ENCODE data around the gene KLF1.

Gene KLF1

GRCh38 chr19:12865746-12866415 lies 21.1 kb downstream of the KLF1 start:
- no peak overlapping the region for H2BK120ac ChIP-seq (ENCODE audit: low read depth, low read length)
- H3K14ac ChIP-seq (ENCODE audit: low read length in 2 of 2): no peak overlapping the region
- no peak overlapping the region for H2AK5ac ChIP-seq (ENCODE audit: low read length, severe bottlenecking)
- DNase-seq: no peak
- no peak overlapping the region for H2BK15ac ChIP-seq (ENCODE audit: low read depth, poor library complexity, severe bottlenecking)
- 80% methylated on average over 19 of the region's 19 CpGs for WGBS
- H3K9me3 ChIP-seq (ENCODE audit: control insufficient read depth, low read length): no peaks in the 10 kb centered on the region
- no peak overlapping the region for H3K23ac ChIP-seq (ENCODE audit: low read length in 2 of 2)
- H2BK12ac ChIP-seq (ENCODE audit: low read length in 2 of 2): no peak overlapping the region
- no peak overlapping the region for H3K4me2 ChIP-seq (ENCODE audit: low read length, poor library complexity, severe bottlenecking)
- no peak overlapping the region for H3K9ac ChIP-seq (ENCODE audit: low read length)
- H3K27me3 ChIP-seq (ENCODE audit: control insufficient read depth in 1 of 2, insufficient read depth in 1 of 2, low read length in 2 of 2): peaks cover 4 to 10% of the 10 kb centered on the region in 2 experiments
- H4K8ac ChIP-seq (ENCODE audit: low read length): no peak overlapping the region
- peak overlapping the region; percentile 67 for H4K91ac ChIP-seq (ENCODE audit: low read length)
- no peak overlapping the region for H3K4ac ChIP-seq (ENCODE audit: low read depth in 1 of 2, low read length in 2 of 2)
- H3K4me3 ChIP-seq (ENCODE audit: insufficient read depth in 1 of 2, low read depth in 1 of 2, low read length in 2 of 2): no peak overlapping the region
- H3K4me1 ChIP-seq (ENCODE audit: control insufficient read depth, insufficient read depth, low read depth, low read length): peaks cover 7% of the 10 kb centered on the region
- H3K36me3 ChIP-seq (ENCODE audit: control insufficient read depth in 1 of 2, insufficient read depth in 2 of 2, low read depth in 1 of 2, low read length in 2 of 2): no peaks in the 10 kb centered on the region
- H2AFZ ChIP-seq (ENCODE audit: low read depth, low read length): no peak overlapping the region
- no peak overlapping the region for H3K27ac ChIP-seq (ENCODE audit: low read length, poor library complexity, severe bottlenecking)
- no peaks in the 10 kb centered on the region for H3K79me1 ChIP-seq (replicated peaks; ENCODE audit: low read length, poor library complexity, severe bottlenecking)
- H2BK5ac ChIP-seq (ENCODE audit: low read depth, low read length, poor library complexity, severe bottlenecking): no peak overlapping the region
- no peak overlapping the region for H3K18ac ChIP-seq (ENCODE audit: low read depth in 1 of 2, low read length in 2 of 2)

DNA sequence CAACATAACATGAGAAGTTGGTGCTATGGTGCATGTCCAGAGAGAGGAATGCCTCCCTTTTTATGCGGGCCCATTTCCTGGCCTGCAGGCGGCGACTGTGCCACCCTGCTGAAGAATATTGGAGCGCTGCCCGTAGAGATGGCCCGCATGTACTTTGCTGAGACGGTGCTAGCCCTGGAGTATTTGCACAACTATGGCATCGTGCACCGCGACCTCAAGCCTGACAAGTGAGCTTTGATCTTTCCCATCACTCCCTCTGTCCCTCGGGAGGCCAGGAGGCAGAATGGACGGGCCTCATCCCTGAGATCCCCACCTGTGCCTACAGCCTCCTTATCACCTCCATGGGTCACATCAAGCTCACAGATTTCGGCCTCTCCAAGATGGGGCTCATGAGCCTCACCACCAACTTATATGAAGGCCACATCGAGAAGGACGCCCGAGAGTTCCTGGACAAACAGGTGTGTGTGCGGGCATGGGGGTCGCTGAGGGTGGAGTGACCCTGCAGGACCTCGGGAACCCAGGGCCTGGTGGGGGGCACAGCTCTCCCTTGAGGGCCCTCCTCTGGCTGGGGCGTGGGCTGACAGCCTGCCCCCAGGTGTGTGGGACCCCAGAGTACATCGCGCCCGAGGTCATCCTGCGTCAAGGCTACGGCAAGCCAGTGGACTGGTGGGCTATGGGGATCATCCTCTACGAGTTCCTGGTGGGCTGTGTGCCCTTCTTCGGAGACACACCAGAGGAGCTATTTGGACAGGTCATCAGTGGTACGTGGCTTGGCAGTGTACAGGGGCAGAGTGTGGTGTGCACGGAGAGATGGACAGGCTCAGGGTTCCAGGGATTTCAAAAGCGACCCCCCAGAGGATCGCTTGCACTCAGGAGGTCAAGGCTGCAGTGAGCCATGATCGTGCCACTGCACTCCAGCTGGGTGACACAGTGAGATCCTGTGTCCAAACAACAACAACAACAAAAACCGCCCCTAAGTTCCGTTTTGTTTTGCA lies 22.0 kb downstream of the KLF1 start:
- H3K27ac ChIP-seq (ENCODE audit: low read length, poor library complexity, severe bottlenecking): no peak overlapping the region
- H3K18ac ChIP-seq (ENCODE audit: low read depth in 1 of 2, low read length in 2 of 2): no peak overlapping the region
- H3K9ac ChIP-seq (ENCODE audit: low read length): no peak overlapping the region
- no peak overlapping the region for H3K4ac ChIP-seq (ENCODE audit: low read depth in 1 of 2, low read length in 2 of 2)
- no peak overlapping the region for H2BK5ac ChIP-seq (ENCODE audit: low read depth, low read length, poor library complexity, severe bottlenecking)
- no peak overlapping the region for H3K14ac ChIP-seq (ENCODE audit: low read length in 2 of 2)
- H2BK120ac ChIP-seq (ENCODE audit: low read depth, low read length): no peak overlapping the region
- no peaks in the 10 kb centered on the region for H3K79me1 ChIP-seq (replicated peaks; ENCODE audit: low read length, poor library complexity, severe bottlenecking)
- H4K8ac ChIP-seq (ENCODE audit: low read length): no peak overlapping the region
- no peak overlapping the region for H3K4me3 ChIP-seq (ENCODE audit: insufficient read depth in 1 of 2, low read depth in 1 of 2, low read length in 2 of 2)
- no peak overlapping the region for H3K4me2 ChIP-seq (ENCODE audit: low read length, poor library complexity, severe bottlenecking)
- no peak overlapping the region for H2AK5ac ChIP-seq (ENCODE audit: low read length, severe bottlenecking)
- H2BK12ac ChIP-seq (ENCODE audit: low read length in 2 of 2): no peak overlapping the region
- 92% methylated on average over 33 of the region's 34 CpGs for WGBS
- H2AFZ ChIP-seq (ENCODE audit: low read depth, low read length): no peak overlapping the region
- no peaks in the 10 kb centered on the region for H3K9me3 ChIP-seq (ENCODE audit: control insufficient read depth, low read length)
- peak overlapping the region; percentile 13 for H2BK15ac ChIP-seq (ENCODE audit: low read depth, poor library complexity, severe bottlenecking)
- DNase-seq: no peak
- peaks cover 7% of the 10 kb centered on the region for H3K4me1 ChIP-seq (ENCODE audit: control insufficient read depth, insufficient read depth, low read depth, low read length)
- no peaks in the 10 kb centered on the region for H3K36me3 ChIP-seq (ENCODE audit: control insufficient read depth in 1 of 2, insufficient read depth in 2 of 2, low read depth in 1 of 2, low read length in 2 of 2)
- H4K91ac ChIP-seq (ENCODE audit: low read length): no peak overlapping the region
- H3K23ac ChIP-seq (ENCODE audit: low read length in 2 of 2): no peak overlapping the region
- H3K27me3 ChIP-seq (ENCODE audit: control insufficient read depth in 1 of 2, insufficient read depth in 1 of 2, low read length in 2 of 2): peaks cover 4 to 10% of the 10 kb centered on the region in 2 experiments

- Histone ChIP-seq H4K91ac (ENCODE audit: low read length) (no peak overlapping the region), H3K27ac (ENCODE audit: low read length, poor library complexity, severe bottlenecking) (no peak overlapping the region), H3K4ac (ENCODE audit: low read depth in 1 of 2, low read length in 2 of 2) (no peak overlapping the region), H3K9me3 (ENCODE audit: control insufficient read depth, low read length) (no peaks in the 10 kb centered on the region), H2BK12ac (ENCODE audit: low read length in 2 of 2) (no peak overlapping the region), H3K4me3 (ENCODE audit: insufficient read depth in 1 of 2, low read depth in 1 of 2, low read length in 2 of 2) (no peak overlapping the region), H3K14ac (ENCODE audit: low read length in 2 of 2) (no peak overlapping the region), H2AK5ac (ENCODE audit: low read length, severe bottlenecking) (no peak overlapping the region), H2BK5ac (ENCODE audit: low read depth, low read length, poor library complexity, severe bottlenecking) (no peak overlapping the region), H2BK120ac (ENCODE audit: low read depth, low read length) (no peak overlapping the region), H4K8ac (ENCODE audit: low read length) (no peak overlapping the region), H3K79me1 (replicated peaks; ENCODE audit: low read length, poor library complexity, severe bottlenecking) (no peaks in the 10 kb centered on the region), H3K27me3 (ENCODE audit: control insufficient read depth in 1 of 2, insufficient read depth in 1 of 2, low read length in 2 of 2) (peaks cover 4 to 10% of the 10 kb centered on the region in 2 experiments), H3K18ac (ENCODE audit: low read depth in 1 of 2, low read length in 2 of 2) (no peak overlapping the region), H2AFZ (ENCODE audit: low read depth, low read length) (no peak overlapping the region), H3K36me3 (ENCODE audit: control insufficient read depth in 1 of 2, insufficient read depth in 2 of 2, low read depth in 1 of 2, low read length in 2 of 2) (no peaks in the 10 kb centered on the region), H3K23ac (ENCODE audit: low read length in 2 of 2) (no peak overlapping the region), H2BK15ac (ENCODE audit: low read depth, poor library complexity, severe bottlenecking) (no peak overlapping the region), H3K4me2 (ENCODE audit: low read length, poor library complexity, severe bottlenecking) (no peak overlapping the region), H3K9ac (ENCODE audit: low read length) (no peak overlapping the region), H3K4me1 (ENCODE audit: control insufficient read depth, insufficient read depth, low read depth, low read length) (peaks cover 7% of the 10 kb centered on the region)
- WGBS: 89% methylated on average over 4 of the region's 4 CpGs
- no peak for DNase-seq
These were observed 22.9 kb downstream of the KLF1 start for GRCh38 chr19:12864143-12864542.

GRCh38 chr19:12859546-12859945 lies 27.5 kb downstream of the KLF1 start:
- H2BK12ac ChIP-seq (ENCODE audit: low read length in 2 of 2): no peak overlapping the region
- no peak overlapping the region for H3K23ac ChIP-seq (ENCODE audit: low read length in 2 of 2)
- no peak overlapping the region for H2BK15ac ChIP-seq (ENCODE audit: low read depth, poor library complexity, severe bottlenecking)
- H3K14ac ChIP-seq (ENCODE audit: low read length in 2 of 2): no peak overlapping the region
- H2AFZ ChIP-seq (ENCODE audit: low read depth, low read length): no peak overlapping the region
- no peak overlapping the region for H3K9ac ChIP-seq (ENCODE audit: low read length)
- 57% methylated on average over 6 of the region's 7 CpGs for WGBS
- H2BK120ac ChIP-seq (ENCODE audit: low read depth, low read length): no peak overlapping the region
- no peak overlapping the region for H3K27ac ChIP-seq (ENCODE audit: low read length, poor library complexity, severe bottlenecking)
- H2BK5ac ChIP-seq (ENCODE audit: low read depth, low read length, poor library complexity, severe bottlenecking): no peak overlapping the region
- H3K27me3 ChIP-seq (ENCODE audit: control insufficient read depth in 1 of 2, insufficient read depth in 1 of 2, low read length in 2 of 2): peaks cover 0 to 11% of the 10 kb centered on the region in 2 experiments
- no peak overlapping the region for H3K4me2 ChIP-seq (ENCODE audit: low read length, poor library complexity, severe bottlenecking)
- H4K91ac ChIP-seq (ENCODE audit: low read length): no peak overlapping the region
- H3K79me1 ChIP-seq (replicated peaks; ENCODE audit: low read length, poor library complexity, severe bottlenecking): no peaks in the 10 kb centered on the region
- no peak for DNase-seq
- H3K18ac ChIP-seq (ENCODE audit: low read depth in 1 of 2, low read length in 2 of 2): no peak overlapping the region
- H2AK5ac ChIP-seq (ENCODE audit: low read length, severe bottlenecking): no peak overlapping the region
- H3K36me3 ChIP-seq (ENCODE audit: control insufficient read depth in 1 of 2, insufficient read depth in 2 of 2, low read depth in 1 of 2, low read length in 2 of 2): no peaks in the 10 kb centered on the region
- H4K8ac ChIP-seq (ENCODE audit: low read length): no peak overlapping the region
- peaks cover 11% of the 10 kb centered on the region for H3K9me3 ChIP-seq (ENCODE audit: control insufficient read depth, low read length)
- no peak overlapping the region for H3K4ac ChIP-seq (ENCODE audit: low read depth in 1 of 2, low read length in 2 of 2)
- no peaks in the 10 kb centered on the region for H3K4me1 ChIP-seq (ENCODE audit: control insufficient read depth, insufficient read depth, low read depth, low read length)
- H3K4me3 ChIP-seq (ENCODE audit: insufficient read depth in 1 of 2, low read depth in 1 of 2, low read length in 2 of 2): no peak overlapping the region
